Panc1 (cell line): ENCODE data around the gene TOB2. TPM values are rescaled to one million over a fixed set of nuclear protein-coding genes. Genes with fewer than 3 reads are reported as not detected.
"Not testable (repeated sequence)": the region's sequence is repeated elsewhere in the genome, so short reads cannot be mapped to it uniquely, and the experiment has no call there.

ENCODE experiments used
- ATAC-seq: fragments of 200-7000 bp; cut with Tn5 transposase; 2 replicates; pipeline ENCODE4 v1.9.1; 2020; ENCODE audit warnings: mild to moderate bottlenecking, moderate library complexity
- BruUV-seq: library from RNA; stranded (reverse); fragments of 400-500 nt; replicated peaks from 2 replicates; lab custom pipeline; 2021; lab: Mats Ljungman, UMichigan
- CTCF ChIA-PET: fragments of 300-600 bp; sonication (Branson Sonifier 250); formaldehyde crosslinking; loops from one replicate; lab custom pipeline; 2022; ENCODE audit warnings: antibody characterized with exemption; lab: Charles Lee
- POLR2A ChIA-PET: fragments of 300-600 bp; sonication (Branson Sonifier 250); formaldehyde crosslinking; loops from one replicate; lab custom pipeline; 2022; ENCODE audit warnings: antibody characterized with exemption; lab: Charles Lee
- DNase-seq: peaks from one replicate; pipeline ENCODE4 v3.0.0-alpha.2; 2010; ENCODE audit warnings: low read depth, low spot score
- H3K27ac ChIP-seq: 2 replicates; pipeline ENCODE4 v1.5.1; 2011; ENCODE audit warnings: mild to moderate bottlenecking, low read length, inconsistent platforms
- H3K27me3 ChIP-seq: fragments of 200-500 bp; sonication (Bioruptor generic); 2 replicates; pipeline ENCODE4 v1.6.0; 2014; ENCODE audit warnings: low read length, inconsistent platforms; ENCODE audit not compliant: control insufficient read depth, insufficient read depth
- H3K36me3 ChIP-seq: fragments of 200-500 bp; sonication (Bioruptor generic); 2 replicates; pipeline ENCODE4 v1.5.1; 2014; ENCODE audit warnings: inconsistent platforms, mild to moderate bottlenecking, low read length, moderate library complexity; ENCODE audit not compliant: control insufficient read depth, insufficient read depth
- H3K4me1 ChIP-seq: 2 replicates; pipeline ENCODE4 v1.5.1; 2011; ENCODE audit warnings: inconsistent platforms, mild to moderate bottlenecking, low read length, moderate library complexity; ENCODE audit not compliant: control insufficient read depth, insufficient read depth
- H3K4me3 ChIP-seq, 2 experiments: 2 replicates each; pipeline ENCODE4 v1.5.1; 2011 to 2012; ENCODE audit warnings: low read depth in 2 of 2, low read length in 2 of 2, mild to moderate bottlenecking in 2 of 2, inconsistent platforms in 1 of 2, moderate library complexity in 1 of 2
- H3K9me3 ChIP-seq: fragments of 200-500 bp; sonication (Bioruptor generic); 2 replicates; pipeline ENCODE4 v1.5.1; 2014; ENCODE audit warnings: low read depth, mild to moderate bottlenecking, inconsistent platforms, low read length, moderate library complexity; ENCODE audit not compliant: control insufficient read depth, insufficient read depth
- CTCF ChIP-seq: fragments of 450-650 bp; IDR thresholded peaks from 2 replicates; pipeline ENCODE4 v1.5.1; 2017; ENCODE audit warnings: mild to moderate bottlenecking
- POLR2AphosphoS5 ChIP-seq: IDR thresholded peaks from 2 replicates; pipeline ENCODE4 v1.6.1; 2012; ENCODE audit warnings: mild to moderate bottlenecking, low read depth, low read length, moderate library complexity
- REST ChIP-seq, 2 experiments: IDR thresholded peaks; 2 replicates each; pipeline ENCODE4 v1.6.1; 2011 to 2012; ENCODE audit warnings: low read depth in 2 of 2, control low read depth in 1 of 2, low read length in 1 of 2, mild to moderate bottlenecking in 1 of 2, moderate library complexity in 1 of 2; ENCODE audit not compliant: insufficient read depth in 1 of 2
- SIN3A ChIP-seq: IDR thresholded peaks from 2 replicates; pipeline ENCODE4 v1.6.1; 2012; ENCODE audit warnings: low read depth, mild to moderate bottlenecking, low read length, moderate library complexity, borderline replicate concordance; ENCODE audit not compliant: insufficient read depth
- TCF7L2 ChIP-seq: IDR thresholded peaks from 2 replicates; pipeline ENCODE4 v1.6.1; 2011; ENCODE audit warnings: mild to moderate bottlenecking, low read depth, low read length, inconsistent platforms
- in situ Hi-C: cut with HindIII; loops from 2 replicates; pipeline ENCODE4 v1.10.0; 2016; ENCODE audit warnings: low sequenced_read_pairs, low pct_unique_long_range_greater_than_20kb
- intact Hi-C: fragments of 100-400 bp; cut with micrococcal nuclease; formaldehyde crosslinking; loops from one replicate; pipeline ENCODE4 v1.10.0; 2022; ENCODE audit not compliant: unreplicated experiment
- total RNA-seq: library from RNA; stranded (reverse); gene quantifications from one replicate; pipeline ENCODE4 v1.2.1, GENCODE V29; 2021; ENCODE audit not compliant: unreplicated experiment

Gene TOB2
- total RNA-seq, 1 experiment from 2014 or later, result 43.6 TPM

DNA sequence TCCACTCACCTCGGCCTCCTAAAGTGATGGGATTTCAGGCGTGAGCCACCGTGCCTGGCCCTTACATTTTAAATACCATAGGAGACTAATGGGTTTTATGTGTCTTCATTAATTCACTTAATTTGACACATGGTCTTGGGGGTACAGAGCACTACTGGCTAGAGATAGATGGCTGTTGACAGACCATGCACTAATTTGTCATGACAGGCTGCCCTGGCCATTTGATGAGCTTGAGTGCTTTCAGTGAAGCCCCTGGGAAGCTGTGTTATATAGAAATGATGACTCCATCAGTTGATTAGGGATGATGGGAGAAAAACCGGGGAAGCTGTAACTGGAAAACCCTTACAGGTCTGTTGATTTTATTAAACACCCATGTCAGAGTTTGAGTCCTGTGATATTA, 15.3 kb upstream of the TOB2 start:
- Histone ChIP-seq H3K4me1 (no peaks in the 10 kb centered on the region), H3K9me3 (no peaks in the 10 kb centered on the region), H3K36me3 (peaks cover 10% of the 10 kb centered on the region), H3K27ac (no peak overlapping the region), H3K27me3 (no peaks in the 10 kb centered on the region), H3K4me3 (no peak overlapping the region)
- ChIA-PET CTCF (interaction anchor here (0.7 kb wide), 1 partner anchor 59 kb away, joined by 4 read pairs; no protein-coding TSS in a partner anchor), POLR2A (no interaction called here)
- in situ Hi-C loops, result no loop called here
- no peak for DNase-seq
- intact Hi-C loops, result no loop called here
- no peak for ATAC-seq
- TF ChIP-seq TCF7L2 (no peak), POLR2AphosphoS5 (no peak), SIN3A (no peak), REST (IDR thresholded peaks at IDR 0.05; ENCODE audit: insufficient read depth in 1 of 2, low read depth in 2 of 2, low read length in 1 of 2) (no peak), CTCF (no peak)
- BruUV-seq, result no TSS peak

- ATAC-seq, DNase-seq, H3K27ac ChIP-seq, H3K9me3 ChIP-seq, H3K27me3 ChIP-seq, BruUV-seq, POLR2A ChIA-PET, H3K4me3 ChIP-seq, H3K36me3 ChIP-seq, CTCF ChIA-PET, intact Hi-C loops, H3K4me1 ChIP-seq, in situ Hi-C loops: not testable (repeated sequence)
Measured at GRCh38 chr22:41460071-41460470, 13.5 kb upstream of the TOB2 start.

- intact Hi-C loops, result no loop called here
Measured at GRCh38 chr22:41459431-41459830, 12.8 kb upstream of the TOB2 start.

More at GRCh38 chr22:41459431-41459830, 12.8 kb upstream of the TOB2 start:
- H3K27ac ChIP-seq, result no peak overlapping the region
- no peak for TF ChIP-seq TCF7L2
- TF ChIP-seq CTCF, result no peak
- TF ChIP-seq POLR2AphosphoS5, result no peak
- no peak for TF ChIP-seq REST (IDR thresholded peaks at IDR 0.05; ENCODE audit: insufficient read depth in 1 of 2, low read depth in 2 of 2, low read length in 1 of 2)
- TF ChIP-seq SIN3A, result no peak
- ChIA-PET POLR2A (interaction anchor here (0.7 kb wide), 1 partner anchor 1568 kb away, joined by 4 read pairs; no protein-coding TSS in a partner anchor), CTCF (interaction anchor here (0.6 kb wide), 1 partner anchor 68 kb away, joined by 4 read pairs; no protein-coding TSS in a partner anchor)
- in situ Hi-C loops, result no loop called here
- no peak for DNase-seq
- no peaks in the 10 kb centered on the region for H3K27me3 ChIP-seq
- peaks cover 2% of the 10 kb centered on the region for H3K36me3 ChIP-seq
- no peak overlapping the region for H3K4me3 ChIP-seq
- BruUV-seq, result no TSS peak
- no peak for ATAC-seq
- no peaks in the 10 kb centered on the region for H3K9me3 ChIP-seq
- H3K4me1 ChIP-seq, result no peaks in the 10 kb centered on the region
